Measurements from ENCODE around the gene HES5.

GRCh38 chr1:2544875-2545640, 15.0 kb upstream of the HES5 start:
- TF ChIP-seq POLR2A (IDR thresholded peaks at IDR 0.05) (no peak), POLR2AphosphoS5 (IDR thresholded peaks at IDR 0.05) (no peak)

Data from prostate gland (tissue), 1 donor.